ENCODE data around the gene BRAT1.

GRCh38 chr7:2499719-2500430 lies 55.4 kb downstream of the BRAT1 start:
- TF ChIP-seq CTCF (conservative IDR thresholded peaks at IDR 0.05), result no peak
- TF ChIP-seq EZH2 (IDR thresholded peaks at IDR 0.05; ENCODE audit: low read depth), result no peak
